HEK293T (cell line): Measurements from ENCODE around the gene PHOSPHO2.

Experiments
- BHLHE40 ChIP-seq: fragments of 450-650 bp; IDR thresholded peaks from 2 replicates; pipeline ENCODE4 v1.6.1; 2016; ENCODE audit warnings: mild to moderate bottlenecking, moderate library complexity, borderline replicate concordance
- CTBP1 ChIP-seq: fragments of 450-650 bp; IDR thresholded peaks from 2 replicates; pipeline ENCODE4 v1.6.1; 2016; ENCODE audit warnings: borderline replicate concordance
- FOXA1 ChIP-seq: fragments of 450-650 bp; IDR thresholded peaks from 2 replicates; pipeline ENCODE4 v1.6.1; 2016; ENCODE audit warnings: mild to moderate bottlenecking
- FOXK2 ChIP-seq: fragments of 450-650 bp; IDR thresholded peaks from 2 replicates; pipeline ENCODE4 v1.6.1; 2016; ENCODE audit warnings: mild to moderate bottlenecking
- FOXM1 ChIP-seq: fragments of 450-650 bp; IDR thresholded peaks from 2 replicates; pipeline ENCODE4 v1.6.1; 2017; ENCODE audit warnings: mild to moderate bottlenecking, borderline replicate concordance
- HDGF ChIP-seq: fragments of 450-650 bp; IDR thresholded peaks from 2 replicates; pipeline ENCODE4 v1.6.1; 2017; ENCODE audit warnings: antibody characterized with exemption, borderline replicate concordance
- L3MBTL2 ChIP-seq: fragments of 450-650 bp; conservative IDR thresholded peaks from 2 replicates; pipeline ENCODE4 v1.6.1; 2016; ENCODE audit warnings: mild to moderate bottlenecking
- LEF1 ChIP-seq: fragments of 450-650 bp; IDR thresholded peaks from 2 replicates; pipeline ENCODE4 v1.6.1; 2017; ENCODE audit warnings: mild to moderate bottlenecking, borderline replicate concordance
- NFRKB ChIP-seq: fragments of 450-650 bp; IDR thresholded peaks from 2 replicates; pipeline ENCODE4 v1.6.1; 2016; ENCODE audit warnings: mild to moderate bottlenecking, moderate library complexity
- SP1 ChIP-seq: fragments of 450-650 bp; IDR thresholded peaks from 2 replicates; pipeline ENCODE4 v1.6.1; 2017
- SUZ12 ChIP-seq: fragments of 450-650 bp; IDR thresholded peaks from 2 replicates; pipeline ENCODE4 v1.6.1; 2016; ENCODE audit warnings: mild to moderate bottlenecking
- TARDBP ChIP-seq: fragments of 450-650 bp; IDR thresholded peaks from 2 replicates; pipeline ENCODE4 v1.6.1; 2016
- ZNF384 ChIP-seq: fragments of 450-650 bp; IDR thresholded peaks from 2 replicates; pipeline ENCODE4 v1.6.1; 2016
- TF ChIP-seq, protein P1 (sequence below): fragments of 450-650 bp; IDR thresholded peaks from 2 replicates; pipeline ENCODE4 v1.6.1; 2016

DNA sequence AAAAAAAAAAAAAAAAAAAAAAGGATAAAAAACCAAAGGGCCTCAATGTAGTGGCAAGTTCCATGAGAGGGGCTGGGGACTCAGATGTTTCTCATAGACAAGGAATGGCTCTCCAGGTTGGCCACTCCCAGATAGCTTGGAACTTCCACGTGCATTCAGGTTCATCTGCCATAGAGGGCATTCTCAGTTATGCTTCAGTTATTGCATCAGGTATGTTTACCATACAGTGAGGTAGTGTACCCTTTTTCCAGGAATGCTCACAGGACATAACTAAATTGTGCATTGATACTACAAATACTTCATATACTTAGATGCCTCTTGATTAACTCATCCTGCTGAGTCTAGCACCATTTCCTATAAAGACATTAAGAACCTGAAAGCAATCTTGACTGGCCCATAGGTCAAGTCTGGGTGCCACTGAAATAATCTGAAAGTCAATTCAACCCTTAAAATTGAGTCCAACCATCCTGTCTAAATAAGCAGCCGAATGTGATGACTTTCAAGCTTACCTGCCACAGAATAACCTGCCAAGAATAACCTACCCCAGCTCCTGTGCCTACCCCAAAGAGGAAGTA, 24.7 kb downstream of the PHOSPHO2 start:
- TF ChIP-seq FOXM1 (no peak), SP1 (no peak), TARDBP (no peak), L3MBTL2 (no peak), CTBP1 (no peak), BHLHE40 (no peak), HDGF (no peak), SUZ12 (no peak), FOXK2 (no peak), NFRKB (no peak), ZNF384 (no peak), FOXA1 (no peak), LEF1 (no peak)
- TF ChIP-seq, protein P1, sequence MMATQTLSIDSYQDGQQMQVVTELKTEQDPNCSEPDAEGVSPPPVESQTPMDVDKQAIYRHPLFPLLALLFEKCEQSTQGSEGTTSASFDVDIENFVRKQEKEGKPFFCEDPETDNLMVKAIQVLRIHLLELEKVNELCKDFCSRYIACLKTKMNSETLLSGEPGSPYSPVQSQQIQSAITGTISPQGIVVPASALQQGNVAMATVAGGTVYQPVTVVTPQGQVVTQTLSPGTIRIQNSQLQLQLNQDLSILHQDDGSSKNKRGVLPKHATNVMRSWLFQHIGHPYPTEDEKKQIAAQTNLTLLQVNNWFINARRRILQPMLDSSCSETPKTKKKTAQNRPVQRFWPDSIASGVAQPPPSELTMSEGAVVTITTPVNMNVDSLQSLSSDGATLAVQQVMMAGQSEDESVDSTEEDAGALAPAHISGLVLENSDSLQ, result no peak
